CD4-positive, alpha-beta T cell treated with Interferon gamma for 1 hour (primary cell): ENCODE measurements around the gene SMIM32.

Source experiments
- DNase-seq: peaks from one replicate; pipeline ENCODE4 v3.0.0-alpha.2; 2020

Gene SMIM32

GRCh38 chr5:136185974-136186665, 6.8 kb downstream of the SMIM32 start:
- DNase-seq: no peak

- no peak for DNase-seq
Measured at GRCh38 chr5:136182618-136183017, 10.3 kb downstream of the SMIM32 start.

- DNase-seq: no peak
Measured at GRCh38 chr5:136174021-136174659, 18.8 kb downstream of the SMIM32 start.

GRCh38 chr5:136169218-136169617, 23.7 kb downstream of the SMIM32 start:
- no peak for DNase-seq

DNA sequence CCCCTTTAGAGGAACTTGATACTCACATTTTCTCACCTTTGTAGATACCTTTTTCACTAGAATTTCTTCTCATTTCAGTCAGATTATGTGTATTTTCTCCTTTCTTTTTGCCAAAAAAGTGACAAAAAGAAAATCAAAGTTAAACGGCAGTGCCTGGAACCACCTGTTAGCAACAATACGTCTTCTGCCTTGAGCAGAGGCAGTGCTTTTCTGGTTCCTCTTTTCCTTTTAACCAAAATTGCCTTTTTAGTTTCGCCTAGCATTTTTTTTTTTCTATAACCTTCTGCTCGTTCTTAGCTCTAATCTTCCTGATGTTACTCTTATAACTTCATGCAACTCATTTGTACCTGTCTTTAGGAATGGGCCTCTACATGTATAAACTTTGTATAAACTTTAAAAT, 26.1 kb downstream of the SMIM32 start:
- DNase-seq: no peak

GRCh38 chr5:136164226-136164625, 28.7 kb downstream of the SMIM32 start:
- no peak for DNase-seq

- no peak for DNase-seq
Measured at GRCh38 chr5:136162008-136162407, 31.0 kb downstream of the SMIM32 start.

GRCh38 chr5:136159457-136159856, 33.5 kb downstream of the SMIM32 start:
- no peak for DNase-seq

- DNase-seq: no peak
Measured at GRCh38 chr5:136157514-136157913, 35.4 kb downstream of the SMIM32 start.

DNA sequence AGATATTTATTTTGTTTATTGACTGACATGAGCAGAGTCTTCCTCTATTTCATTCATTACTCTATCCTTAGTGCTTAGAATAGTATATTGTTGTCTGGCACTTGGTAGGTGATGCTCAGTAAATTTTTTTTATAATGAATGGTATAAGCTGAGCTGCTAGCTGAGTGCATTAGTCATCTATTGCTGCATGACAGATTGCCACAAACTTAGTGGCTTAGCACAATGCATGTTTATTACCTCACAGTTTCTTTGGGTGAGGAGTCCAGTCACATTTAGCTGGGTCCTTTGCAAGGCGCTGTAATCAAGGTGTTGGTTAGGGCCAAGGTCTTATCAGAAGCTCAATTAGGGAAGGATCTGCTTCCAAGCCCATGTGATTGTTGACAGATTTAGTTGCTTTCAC, 37.2 kb downstream of the SMIM32 start:
- no peak for DNase-seq

DNA sequence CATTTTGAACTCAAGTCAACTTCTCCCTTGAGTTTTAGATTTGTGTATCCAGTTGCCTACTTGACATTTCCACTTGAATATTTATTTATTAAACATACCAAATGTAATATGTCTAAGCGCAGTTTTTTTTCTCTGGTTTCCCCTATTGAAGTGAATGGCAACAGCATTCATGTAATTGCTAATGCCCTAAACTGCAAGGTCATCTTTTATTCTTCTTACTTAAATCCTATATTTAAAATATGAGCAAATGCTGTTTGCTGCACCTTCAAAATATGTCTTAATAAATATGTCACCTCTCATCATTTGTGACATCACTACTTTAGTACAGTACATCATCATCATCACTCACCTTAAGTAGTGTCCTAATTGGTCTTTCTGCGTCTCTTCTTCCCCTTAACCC, 37.9 kb downstream of the SMIM32 start:
- no peak for DNase-seq

DNA sequence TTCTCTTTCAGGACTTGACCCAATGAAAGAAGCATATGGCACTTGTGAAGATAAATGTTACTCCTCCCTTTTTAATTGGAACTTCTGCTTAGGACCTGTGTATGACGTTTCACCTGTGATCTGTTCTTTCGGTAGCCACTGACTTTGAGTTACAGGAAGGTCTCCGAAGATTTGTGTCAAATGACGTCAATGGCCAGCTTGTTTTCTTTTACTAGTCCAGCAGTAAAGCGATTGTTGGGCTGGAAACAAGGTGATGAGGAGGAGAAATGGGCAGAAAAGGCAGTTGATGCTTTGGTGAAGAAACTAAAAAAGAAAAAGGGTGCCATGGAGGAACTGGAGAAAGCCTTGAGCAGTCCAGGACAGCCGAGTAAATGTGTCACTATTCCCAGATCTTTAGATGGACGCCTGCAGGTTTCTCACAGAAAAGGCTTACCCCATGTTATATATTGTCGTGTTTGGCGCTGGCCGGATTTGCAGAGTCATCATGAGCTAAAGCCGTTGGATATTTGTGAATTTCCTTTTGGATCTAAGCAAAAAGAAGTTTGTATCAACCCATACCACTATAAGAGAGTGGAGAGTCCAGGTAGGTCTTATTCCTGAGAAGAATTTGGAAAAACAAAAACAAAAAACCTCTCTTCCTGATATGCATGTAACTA, 39.3 kb downstream of the SMIM32 start:
- no peak for DNase-seq

DNA sequence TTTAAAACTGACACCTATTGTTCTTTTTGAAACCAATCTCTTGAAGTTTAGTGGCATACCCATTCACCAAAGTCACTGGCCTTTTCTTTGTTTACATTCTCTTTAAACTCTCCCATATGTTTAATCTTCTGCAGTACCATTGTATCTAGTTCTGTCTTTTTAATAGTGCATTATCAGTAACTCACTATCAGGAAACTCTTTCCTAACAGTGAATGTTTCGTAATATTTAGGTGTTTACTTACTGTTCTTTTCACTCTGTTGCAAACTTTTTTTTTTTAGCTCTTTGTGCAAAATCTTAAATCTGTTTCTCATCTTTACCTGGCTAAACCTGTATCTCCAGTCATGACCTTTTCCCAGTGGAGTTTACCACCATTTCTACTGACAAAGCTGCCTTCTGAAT, 43.1 kb downstream of the SMIM32 start:
- no peak for DNase-seq

DNA sequence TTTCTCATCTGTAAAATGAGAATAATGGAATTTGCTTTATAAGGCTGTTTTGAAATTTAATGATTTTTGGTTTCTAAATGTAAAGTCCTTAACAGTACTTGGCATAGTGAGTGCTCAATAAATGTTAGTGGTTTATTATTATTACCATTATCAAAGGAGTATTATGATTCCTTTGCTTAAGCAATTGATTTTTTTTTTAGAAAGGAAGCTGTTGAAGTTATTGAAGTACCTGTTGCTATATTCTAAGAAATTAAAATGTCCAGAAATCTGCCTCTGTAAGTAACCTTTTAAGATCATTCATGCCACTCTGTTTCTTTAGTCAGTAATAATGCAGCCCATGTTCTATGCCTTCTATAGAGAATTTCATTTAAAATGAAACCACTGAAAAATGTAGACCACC, 45.3 kb downstream of the SMIM32 start:
- no peak for DNase-seq

- no peak for DNase-seq
Measured at GRCh38 chr5:136146201-136146600, 46.8 kb downstream of the SMIM32 start.

- no peak for DNase-seq
Measured at GRCh38 chr5:136145030-136145429, 47.9 kb downstream of the SMIM32 start.

- DNase-seq: no peak
Measured at GRCh38 chr5:136143763-136144162, 49.2 kb downstream of the SMIM32 start.

DNA sequence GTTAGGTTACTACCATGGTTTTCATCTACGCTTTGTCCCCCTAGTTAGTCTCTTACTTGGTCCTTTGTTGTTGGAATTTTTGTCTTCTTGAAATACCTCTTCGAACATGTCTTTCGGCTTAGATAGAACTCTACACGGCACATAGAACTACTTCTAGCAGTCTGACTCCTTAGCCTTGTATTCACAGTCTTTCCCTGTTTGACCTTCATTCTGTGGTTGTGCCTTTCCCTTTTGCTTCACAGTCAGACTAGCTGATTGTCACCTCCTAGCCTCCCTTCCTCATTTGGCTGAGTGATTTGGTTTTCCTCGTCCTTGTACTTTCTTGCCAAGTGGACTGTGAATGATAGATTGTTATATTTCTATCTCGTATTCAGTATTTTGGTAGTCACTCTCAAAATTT, 49.6 kb downstream of the SMIM32 start:
- no peak for DNase-seq

DNA sequence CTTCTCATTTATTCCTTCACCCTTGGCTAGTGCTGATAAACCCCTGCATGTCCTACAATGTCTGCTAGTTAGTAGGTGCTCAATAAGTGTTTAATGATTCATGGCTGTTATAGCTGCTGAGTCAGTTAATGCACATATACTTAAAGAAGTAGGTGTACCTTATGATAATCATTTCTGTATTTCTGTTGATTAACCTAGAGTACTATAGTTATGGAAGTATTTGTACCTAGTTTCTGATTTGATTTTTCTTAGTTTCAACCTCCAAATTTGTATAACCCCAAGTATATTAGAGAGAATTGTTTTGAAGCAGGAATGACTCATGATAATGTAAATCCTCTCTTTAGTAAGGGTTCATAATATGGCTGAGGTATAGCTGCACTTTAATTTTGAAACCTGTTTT, 51.4 kb downstream of the SMIM32 start:
- DNase-seq: no peak
